NCI-H2196 treated with DMSO at 0.1 percent for 48 hours (cell line): ENCODE measurements around the gene FXYD3.
"Not testable (repeated sequence)": the region's sequence is repeated elsewhere in the genome, so short reads cannot be mapped to it uniquely, and the experiment has no call there.

ENCODE experiments used
- DNase-seq: peaks from one replicate; lab custom pipeline; 2025; ENCODE audit not compliant: unreplicated experiment; lab: John Stamatoyannopoulos, UW

FXYD3 gene

GRCh38 chr19:35140962-35141836, 25.6 kb downstream of the FXYD3 start:
- DNase-seq: peak; percentile 94

- DNase-seq: no peak
Observed at GRCh38 chr19:35141837-35142605, 26.4 kb downstream of the FXYD3 start.

GRCh38 chr19:35142606-35143230, 27.1 kb downstream of the FXYD3 start:
- DNase-seq: peak; percentile 60

GRCh38 chr19:35143231-35143715, 27.6 kb downstream of the FXYD3 start, which contains the start of gene FXYD7:
FXYD7 (plus strand) TSS chr19:35143255; CDS start chr19:35143334, 79 bp downstream.
- DNase-seq: no peak

GRCh38 chr19:35143818-35144217, 28.2 kb downstream of the FXYD3 start:
- DNase-seq: no peak

GRCh38 chr19:35144259-35144599, 28.6 kb downstream of the FXYD3 start:
- DNase-seq: no peak

- peak; percentile 46 for DNase-seq
Observed at GRCh38 chr19:35144600-35145436, 29.2 kb downstream of the FXYD3 start.

- no peak for DNase-seq
Observed at GRCh38 chr19:35146746-35147459, 31.3 kb downstream of the FXYD3 start.

- no peak for DNase-seq
Observed at GRCh38 chr19:35149463-35149862, 33.8 kb downstream of the FXYD3 start.

- no peak for DNase-seq
Observed at GRCh38 chr19:35150445-35150844, 34.8 kb downstream of the FXYD3 start.

GRCh38 chr19:35151273-35152065, 35.8 kb downstream of the FXYD3 start:
- DNase-seq: no peak

- DNase-seq: not testable (repeated sequence)
Observed at GRCh38 chr19:35153129-35153522, 37.5 kb downstream of the FXYD3 start.

GRCh38 chr19:35153701-35154524, 38.3 kb downstream of the FXYD3 start:
- no peak for DNase-seq

GRCh38 chr19:35154525-35155406, 39.1 kb downstream of the FXYD3 start, which contains the start of gene FXYD5:
FXYD5 (plus strand) TSS chr19:35154735; CDS start chr19:35155551, 816 bp downstream.
- no peak for DNase-seq

GRCh38 chr19:35155441-35155840, 39.8 kb downstream of the FXYD3 start:
- DNase-seq: no peak

GRCh38 chr19:35155981-35156672, 40.5 kb downstream of the FXYD3 start:
- no peak for DNase-seq

- DNase-seq: no peak
Observed at GRCh38 chr19:35156673-35157014, 41.0 kb downstream of the FXYD3 start.
